DMS153 treated with DMSO at 0.1 percent for 48 hours (cell line): Measurements from ENCODE around the gene FGGY.
A peak's percentile ranks its signal among the peaks of the same experiment; 100 is the strongest.
"Not testable (repeated sequence)": the region's sequence is repeated elsewhere in the genome, so short reads cannot be mapped to it uniquely, and the experiment has no call there.

Experiments
- DNase-seq: peaks from one replicate; lab custom pipeline; 2025; ENCODE audit not compliant: unreplicated experiment; lab: John Stamatoyannopoulos, UW

Gene FGGY

DNA sequence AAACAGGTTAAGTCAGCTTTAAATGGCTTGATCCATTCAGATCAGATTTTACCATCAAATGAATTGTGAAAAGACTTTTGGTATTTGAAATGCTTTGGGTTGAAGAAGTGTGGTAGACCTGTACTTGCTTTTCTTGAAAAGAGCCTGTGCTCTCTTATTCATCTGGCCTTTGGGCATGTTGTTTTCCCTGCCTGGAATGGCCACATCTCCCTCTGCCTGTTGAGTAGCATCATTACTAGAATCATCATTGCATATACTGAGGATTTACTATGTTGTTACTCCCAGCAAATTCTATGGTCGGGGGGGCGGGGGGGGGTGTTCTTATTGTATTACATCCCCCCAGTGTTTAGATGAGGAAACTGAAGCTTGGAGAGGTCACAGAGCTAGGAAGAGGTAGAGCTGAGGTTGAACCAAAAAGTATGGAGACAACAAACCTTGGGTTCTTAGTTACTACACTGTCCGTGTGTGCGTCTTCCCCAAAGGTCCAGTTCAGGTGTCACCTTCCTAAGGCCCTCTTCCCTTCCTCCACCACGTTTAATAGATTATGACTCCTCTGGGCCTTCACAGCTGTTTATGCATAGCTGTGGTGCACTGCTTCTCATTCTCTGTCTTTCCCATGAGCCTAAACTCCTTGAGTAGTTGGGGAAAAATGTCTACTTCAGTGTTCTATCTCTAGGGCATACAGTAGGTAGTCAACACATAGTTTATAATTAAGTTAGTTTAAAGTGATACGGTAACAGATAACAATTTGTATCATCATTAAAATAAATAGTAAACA, 271.5 kb downstream of the FGGY start:
- no peak for DNase-seq

DNA sequence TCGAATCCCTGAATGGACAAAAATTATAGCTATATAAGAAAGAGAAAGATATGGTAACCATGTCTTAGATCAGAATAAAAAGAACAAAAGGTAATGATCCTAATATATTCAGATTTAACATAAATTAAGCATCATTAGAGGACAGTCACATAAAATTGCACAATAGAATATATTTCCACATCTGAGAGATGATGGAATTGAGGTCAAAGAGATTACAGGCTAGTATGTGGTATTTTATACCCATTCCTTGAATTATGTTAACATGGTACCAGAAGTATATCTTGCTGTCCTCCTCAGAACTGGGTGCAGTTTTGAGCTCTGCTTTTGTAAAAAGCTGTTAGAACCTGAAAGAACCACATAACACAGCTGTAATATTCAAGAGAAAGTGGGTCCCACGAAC, 272.3 kb downstream of the FGGY start:
- no peak for DNase-seq

DNA sequence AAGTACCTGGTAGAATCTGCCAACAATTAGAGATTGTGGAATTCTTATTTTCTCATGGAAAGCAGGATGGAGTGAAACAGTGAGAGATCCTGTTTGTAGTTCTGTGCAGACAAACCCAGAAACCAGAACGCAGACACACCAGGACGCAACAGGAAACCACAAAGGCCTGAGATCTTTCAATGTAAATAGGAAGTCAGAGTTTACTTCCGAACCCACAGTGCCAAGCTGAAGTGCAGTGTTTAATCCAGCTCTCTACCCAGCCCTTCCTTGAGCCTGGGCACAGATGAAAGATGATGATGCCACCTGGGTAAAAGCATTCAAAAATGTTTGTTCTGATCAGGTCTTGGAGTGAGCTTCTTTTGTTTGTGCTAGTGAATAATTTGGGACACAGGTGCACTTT, 273.6 kb downstream of the FGGY start:
- peak; percentile 11 for DNase-seq

DNA sequence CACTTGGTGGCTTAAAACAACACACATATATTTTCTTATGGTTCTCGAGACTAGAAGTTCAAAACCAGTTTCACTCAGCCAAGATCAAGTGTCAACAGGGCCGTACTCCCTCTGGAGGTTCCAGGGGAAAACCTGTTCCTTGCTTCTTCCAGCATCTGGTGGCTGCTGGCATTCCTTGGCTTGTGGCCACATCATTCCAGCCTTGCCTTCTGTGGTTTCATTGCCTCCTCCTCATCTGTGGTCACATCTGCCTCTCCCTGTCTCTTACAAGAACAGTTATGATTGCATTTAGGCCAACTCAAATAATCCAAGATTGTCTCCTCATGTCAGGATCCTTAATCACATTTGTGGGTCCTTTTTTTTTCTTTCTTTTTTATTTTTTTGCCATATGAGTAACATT, 277.2 kb downstream of the FGGY start:
- DNase-seq = no peak

DNA sequence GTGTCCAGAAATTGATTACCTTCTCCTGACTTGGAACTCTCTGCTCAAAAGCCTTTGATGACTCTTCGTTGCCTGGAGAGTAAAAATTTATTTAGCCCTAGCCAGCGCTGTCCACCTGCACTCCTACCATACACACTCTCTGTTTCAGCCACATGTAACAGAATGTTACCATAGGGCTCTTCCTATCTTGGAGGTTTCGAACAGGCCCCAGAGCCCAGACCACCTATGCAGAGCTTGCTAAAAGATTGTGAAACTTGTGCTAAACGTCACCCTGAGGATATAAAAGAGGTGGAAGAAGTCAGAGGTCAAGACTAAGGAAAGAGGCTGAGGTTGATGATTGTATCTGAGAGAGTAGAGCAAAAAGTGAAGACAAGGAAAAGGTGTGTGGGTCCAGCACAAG, 280.9 kb downstream of the FGGY start:
- no peak for DNase-seq

DNA sequence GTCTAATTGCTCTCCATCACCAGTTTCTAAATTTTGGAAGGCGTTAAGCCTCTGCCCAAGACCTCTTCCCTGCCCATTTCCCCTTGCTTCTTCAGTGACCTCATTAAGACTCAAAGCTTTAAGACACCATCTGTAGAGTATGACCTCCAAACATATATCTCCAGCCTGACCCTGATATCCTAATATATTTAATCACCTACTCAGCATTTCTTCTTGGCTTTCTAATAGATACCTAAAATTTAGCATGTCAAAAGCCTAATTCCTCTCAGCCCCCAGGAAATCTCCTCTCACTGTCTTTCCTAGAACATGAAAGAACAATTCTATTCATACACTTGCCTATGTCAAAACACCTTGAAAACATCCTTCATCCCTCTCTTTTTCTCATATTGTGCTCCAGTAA, 282.3 kb downstream of the FGGY start:
- no peak for DNase-seq

DNA sequence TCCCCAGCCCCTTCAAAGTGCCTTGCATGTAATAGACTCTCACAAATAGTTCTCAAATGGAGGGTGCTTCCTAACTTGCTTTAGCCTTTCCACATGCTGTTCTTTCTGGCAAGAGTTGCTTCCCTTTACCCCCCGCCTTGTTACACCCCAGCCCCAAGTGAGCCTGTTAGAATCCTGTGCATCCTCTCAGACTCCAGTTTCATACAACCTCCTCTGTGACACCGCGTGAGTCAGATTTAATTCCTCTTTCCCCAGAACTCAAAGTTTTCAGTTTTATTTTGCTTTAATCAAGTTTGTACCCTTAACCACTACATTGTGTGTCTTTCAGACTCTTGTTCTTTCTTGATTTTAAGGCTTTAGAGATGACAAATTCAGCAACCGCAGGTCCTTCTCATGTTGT, 283.4 kb downstream of the FGGY start:
- no peak for DNase-seq

DNA sequence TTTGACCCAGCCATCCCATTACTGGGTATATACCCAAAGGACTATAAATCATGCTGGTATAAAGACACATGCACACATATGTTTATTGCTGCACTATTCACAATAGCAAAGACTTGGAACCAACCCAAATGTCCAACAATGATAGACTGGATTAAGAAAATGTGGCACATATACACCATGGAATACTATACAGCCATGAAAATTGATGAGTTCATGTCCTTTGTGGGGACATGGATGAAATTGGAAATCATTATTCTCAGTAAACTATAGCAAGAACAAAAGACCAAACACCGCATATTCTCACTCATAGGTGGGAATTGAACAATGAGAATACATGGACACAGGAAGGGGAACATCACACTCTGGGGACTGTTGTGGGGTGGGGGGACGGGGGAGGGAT, 295.5 kb downstream of the FGGY start:
- DNase-seq = not testable (repeated sequence)

DNA sequence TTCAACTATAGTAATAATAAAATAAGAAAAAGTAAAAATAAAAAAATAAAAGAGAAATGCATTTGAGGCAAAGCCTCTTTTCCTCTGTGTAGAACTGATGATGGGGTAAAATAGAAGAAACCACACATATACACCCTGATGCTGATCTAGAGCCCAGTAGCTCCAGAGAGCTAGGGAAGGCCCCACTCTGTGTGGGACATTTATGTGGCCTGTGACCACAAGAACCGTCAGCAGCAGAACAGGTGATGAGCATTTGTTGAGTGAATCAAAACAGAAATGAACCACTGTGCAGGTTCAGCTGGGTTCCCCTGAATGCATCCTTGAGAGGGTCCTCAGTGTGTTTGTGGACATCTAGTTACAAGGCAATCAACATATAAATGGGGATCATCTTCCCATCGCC, 296.0 kb downstream of the FGGY start:
- DNase-seq = no peak

DNA sequence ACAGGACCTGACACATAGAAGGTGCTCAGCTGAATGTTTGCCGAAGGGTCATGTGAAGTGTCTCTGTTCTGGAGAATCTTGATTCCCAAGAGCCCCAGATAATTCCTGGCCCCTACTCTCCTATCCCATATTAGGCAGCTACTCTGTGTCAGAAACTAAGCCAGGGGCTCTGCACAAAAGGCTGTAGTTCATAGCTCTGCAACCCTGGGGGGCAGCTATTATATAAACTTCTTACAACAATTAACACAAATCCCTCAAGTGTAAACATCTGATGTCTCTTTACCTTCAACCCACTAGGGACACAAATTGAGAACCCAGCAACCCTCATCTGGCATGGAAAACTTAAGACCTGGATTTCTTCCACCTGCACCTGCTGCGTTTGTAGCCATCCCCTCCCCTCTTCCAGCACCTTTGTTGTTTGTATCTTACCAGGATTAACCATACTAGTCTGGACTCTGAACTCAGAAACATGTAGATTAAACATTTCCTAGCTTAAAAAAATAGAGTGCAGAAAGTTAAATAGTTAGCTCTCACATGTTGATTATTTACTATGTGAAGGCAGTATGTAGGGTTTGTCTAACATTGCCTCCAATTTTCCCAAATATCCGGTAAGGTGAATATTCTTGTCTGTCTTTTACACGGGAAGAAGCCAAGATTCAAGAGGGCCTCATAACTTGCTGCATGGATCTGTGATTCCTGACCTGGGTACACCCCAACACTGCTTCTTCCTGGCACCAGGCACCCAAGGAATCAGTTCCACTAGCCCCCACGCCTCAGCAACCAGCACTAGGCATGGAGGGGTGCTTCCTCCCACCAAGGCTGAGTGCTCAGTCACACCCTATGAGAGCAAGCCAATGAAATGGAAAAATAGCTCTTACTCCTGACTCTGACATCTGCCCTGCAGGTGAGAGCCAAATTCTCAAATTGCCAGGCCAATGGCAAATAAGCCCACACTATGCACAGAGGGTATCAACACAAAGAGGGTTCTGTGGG, 297.2 kb downstream of the FGGY start:
- no peak for DNase-seq

DNA sequence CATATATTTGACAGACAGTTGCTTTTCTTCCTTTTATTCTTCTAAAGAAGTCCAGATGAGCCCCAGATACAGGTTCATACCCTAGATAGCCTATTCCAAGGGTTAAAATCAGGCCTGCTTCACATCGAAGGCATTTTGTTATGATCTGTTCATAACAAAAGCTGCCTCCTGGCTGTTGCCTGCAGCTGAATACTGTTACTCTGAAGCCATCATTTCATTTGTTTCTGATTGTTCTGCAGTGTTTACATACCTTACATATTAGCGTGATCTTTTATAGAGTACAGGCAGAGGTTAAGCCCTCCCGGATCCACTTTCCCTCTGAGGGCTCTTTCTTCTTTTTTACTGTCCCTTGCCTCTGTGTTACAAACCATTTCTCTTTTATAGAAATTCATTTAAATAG, 298.9 kb downstream of the FGGY start:
- DNase-seq = peak; percentile 22

DNA sequence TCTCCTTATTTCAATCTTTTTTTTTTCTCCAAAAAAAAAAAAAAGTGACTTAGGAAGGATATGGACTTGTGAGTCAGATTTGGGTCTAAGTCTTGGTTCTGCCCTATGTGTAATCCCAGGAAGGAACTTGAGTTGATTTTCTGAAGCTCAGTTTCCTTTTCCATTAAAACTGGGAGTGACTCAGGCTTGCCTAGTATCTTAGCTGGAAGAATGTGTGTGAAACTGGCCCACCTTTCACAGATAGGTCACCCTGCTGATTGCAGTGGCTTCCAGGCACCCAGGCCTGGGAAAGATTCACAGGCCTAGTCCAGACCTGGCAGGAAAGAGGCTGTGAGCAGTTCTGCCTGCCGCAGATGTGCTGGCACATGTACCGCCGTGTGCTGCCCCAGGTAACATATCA, 299.5 kb downstream of the FGGY start:
- DNase-seq = no peak

DNA sequence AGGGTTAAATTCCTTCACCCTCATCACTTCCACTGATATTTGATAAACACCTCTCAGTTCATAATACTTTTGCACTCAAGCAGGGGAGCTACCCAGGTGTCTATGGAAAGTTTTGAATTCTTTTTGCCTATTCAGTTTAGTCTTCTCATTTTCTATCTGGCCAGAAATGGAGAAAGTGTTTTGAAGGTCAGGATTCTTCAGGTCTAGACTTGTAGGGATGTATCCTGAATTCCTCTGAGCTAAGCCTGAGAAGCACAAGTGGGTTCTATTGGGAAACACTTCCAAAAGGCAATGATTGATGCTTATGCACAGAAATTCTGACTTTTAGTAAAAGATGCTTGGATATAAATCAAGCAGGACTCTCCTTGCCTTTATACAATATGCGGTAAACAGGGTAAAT, 300.1 kb downstream of the FGGY start:
- DNase-seq = no peak

DNA sequence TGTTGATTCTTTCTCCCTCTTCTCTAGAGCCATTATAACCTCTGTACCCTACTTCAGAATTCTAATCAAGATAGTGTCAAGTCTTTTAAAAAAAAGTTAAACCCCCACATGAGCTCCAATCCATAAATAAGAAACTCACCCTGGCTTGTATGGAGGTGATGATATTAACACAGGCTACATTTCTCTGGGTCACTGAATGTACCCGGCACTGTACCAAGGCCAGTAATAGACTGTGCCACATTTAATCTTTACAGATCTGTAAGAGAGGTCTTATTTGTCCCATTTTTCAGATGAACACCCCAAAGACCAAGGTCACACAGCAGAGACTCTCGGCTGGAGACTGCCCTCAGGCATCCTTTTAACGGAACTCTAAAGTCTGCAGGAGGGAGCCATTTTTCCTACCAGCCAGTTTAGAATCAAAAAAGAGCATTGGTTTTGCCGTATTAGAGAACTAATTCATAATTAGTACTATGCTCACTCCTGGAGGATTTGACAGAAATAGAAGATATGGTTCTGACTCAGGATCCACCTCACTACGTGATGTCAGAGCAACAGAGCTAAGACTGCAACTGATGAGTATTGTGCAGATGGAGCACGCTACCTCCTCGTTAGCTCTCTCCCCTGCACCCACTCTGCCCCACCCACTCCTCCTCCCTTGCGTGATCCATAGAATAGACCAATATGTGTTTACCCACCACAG, 300.7 kb downstream of the FGGY start:
- DNase-seq = no peak

DNA sequence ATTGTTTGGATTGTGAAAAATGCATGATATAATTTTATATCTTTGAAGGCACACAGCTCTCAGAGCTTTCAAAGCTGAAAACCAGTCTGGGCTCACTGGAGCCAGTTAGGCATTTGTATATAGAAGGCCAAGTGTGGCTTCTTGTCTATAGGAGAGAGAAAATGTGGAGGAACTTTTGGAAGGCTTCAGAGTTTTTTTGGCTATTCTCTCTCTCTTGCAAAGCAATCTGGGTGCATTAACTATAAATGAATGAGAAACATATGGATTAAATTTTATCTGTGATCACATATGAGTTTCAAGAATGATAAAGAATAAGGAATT, 301.2 kb downstream of the FGGY start:
- no peak for DNase-seq

DNA sequence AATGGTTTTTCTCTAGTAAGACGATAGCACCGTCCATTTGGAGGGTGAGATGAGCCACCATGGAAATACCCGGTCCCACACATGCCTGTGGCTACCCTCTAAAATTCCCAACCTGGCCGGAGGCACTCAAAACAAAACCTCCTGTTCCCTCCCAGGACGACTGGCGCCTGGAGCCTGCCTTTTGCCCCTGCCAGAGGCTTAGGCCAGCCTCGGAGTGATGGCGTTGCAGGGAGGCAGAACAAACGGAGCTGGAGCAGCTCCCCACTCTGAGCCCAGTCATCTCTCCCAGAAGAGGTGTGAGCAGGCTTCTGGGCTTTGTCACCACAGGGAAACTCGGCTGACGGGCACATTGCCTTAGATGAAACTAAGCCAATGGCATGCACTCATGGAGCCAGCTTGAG, 304.1 kb downstream of the FGGY start:
- DNase-seq = no peak

DNA sequence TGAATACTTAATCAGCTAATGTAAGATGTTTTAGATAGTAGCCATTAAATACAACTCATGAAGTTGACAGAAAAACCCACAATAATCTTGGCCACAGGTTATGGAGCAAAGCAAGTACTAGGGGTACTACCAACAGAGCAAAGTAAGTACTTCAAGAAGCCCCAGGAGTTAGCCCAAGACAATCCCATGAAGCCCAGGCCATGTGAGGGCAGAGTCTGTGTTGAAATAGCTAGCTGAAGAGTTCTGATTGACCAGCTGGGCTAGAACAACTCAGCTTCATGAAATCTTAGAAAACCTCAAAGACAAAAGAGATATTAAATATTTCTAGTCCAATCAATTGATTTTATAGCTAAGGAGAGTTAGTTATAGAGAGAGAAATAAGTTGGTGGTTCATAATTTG, 304.9 kb downstream of the FGGY start:
- DNase-seq = no peak

DNA sequence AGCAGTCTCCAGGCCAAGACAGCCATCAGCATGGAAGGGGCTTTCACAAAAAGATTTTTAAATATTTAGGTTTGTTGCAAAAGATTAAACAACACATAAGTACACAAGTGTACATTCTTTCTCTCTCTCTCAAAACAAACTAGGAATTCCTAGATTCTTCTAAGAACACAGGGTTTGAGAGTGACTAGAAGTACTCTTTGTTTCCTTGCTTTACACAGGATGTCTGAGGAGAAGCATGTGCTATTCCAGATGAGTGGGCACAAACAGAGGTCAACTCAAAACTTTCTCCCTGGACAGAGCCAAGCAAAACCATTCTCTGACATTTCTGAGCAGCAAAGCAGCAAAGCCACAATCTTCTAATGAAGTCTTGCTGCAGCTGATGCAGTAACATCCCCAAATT, 307.3 kb downstream of the FGGY start:
- no peak for DNase-seq

DNA sequence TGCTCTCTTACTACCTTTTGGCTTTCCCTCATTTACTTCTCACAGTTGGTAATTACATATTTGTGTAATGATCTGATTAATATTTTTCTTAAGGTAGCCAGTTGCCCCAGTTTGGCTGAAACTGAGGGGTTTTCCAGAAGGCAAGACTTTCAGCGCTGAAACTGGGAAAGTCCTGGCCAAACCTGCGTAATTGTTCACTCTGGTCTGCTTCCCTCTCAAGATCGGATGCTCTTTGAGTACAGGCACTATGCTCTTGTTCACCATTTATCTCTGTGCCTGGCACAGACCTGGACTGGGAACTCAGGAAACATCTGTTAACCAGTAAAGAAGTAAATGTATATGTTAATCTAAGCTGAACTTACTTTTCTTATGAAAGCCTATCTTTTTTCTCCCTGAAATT, 308.3 kb downstream of the FGGY start:
- DNase-seq = no peak

DNA sequence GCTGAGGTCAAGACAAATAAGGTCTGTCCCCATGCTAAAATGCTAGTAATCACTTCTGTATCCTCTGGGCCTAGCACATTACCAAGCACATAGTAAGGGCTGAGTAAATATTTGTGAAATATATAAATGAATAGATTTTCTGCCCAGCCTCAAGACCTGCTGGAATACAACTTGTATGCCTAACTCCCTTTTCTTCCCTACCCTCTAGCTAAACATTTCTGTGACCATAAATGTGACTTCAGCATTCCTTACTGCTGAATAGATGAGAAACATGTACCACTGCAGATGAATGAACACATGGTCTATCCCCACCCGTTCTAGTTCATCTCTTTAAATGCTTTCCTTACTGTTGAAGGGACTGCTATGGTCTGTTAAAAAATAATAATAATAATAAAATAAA, 308.9 kb downstream of the FGGY start:
- DNase-seq = no peak

DNA sequence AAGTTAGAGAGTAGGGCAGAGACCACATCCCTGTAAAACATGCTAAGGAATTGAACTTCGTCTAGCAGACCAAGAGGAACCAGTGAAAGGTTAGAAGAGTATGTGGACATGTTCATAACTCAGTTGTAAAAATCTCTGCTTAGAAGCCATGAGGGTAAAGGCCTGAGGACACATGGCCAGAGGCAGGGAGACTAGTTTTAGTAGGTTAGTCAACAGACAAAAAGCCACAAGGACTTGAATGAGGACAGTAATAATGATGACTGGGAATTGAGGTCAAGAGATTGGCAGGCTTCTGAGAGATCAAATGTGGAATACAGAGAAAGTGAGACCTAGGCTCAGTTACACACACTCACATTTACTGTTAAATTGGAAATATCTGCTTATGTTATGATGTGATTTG, 312.4 kb downstream of the FGGY start:
- no peak for DNase-seq

DNA sequence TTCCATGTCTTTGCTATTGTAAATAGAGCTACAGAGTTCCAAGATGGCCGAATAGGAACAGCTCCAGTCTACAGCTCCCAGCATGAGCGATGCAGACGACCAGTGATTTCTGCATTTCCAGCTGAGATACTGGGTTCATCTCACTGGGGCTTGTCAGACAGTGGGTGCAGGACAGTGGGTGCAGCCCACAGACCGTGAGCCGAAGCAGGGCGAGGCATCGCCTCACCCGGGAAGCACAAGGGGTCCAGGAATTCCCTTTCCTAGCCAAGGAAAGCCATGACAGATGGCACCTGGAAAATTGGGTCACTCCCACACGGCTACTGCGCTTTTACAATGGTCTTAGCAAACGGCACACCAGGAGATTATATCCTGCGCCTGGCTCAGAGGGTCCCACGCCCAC, 313.6 kb downstream of the FGGY start:
- DNase-seq = not testable (repeated sequence)
